IMR-90 (cell line): ENCODE measurements around the gene PPP3CB. TPM values are rescaled to one million over a fixed set of nuclear protein-coding genes. Genes with fewer than 3 reads are reported as not detected.

Source experiments
- ATAC-seq: fragments of 200-7000 bp; cut with Tn5 transposase; 2 replicates; pipeline ENCODE4 v1.9.1; 2020; ENCODE audit warnings: low read depth, mild to moderate bottlenecking, moderate library complexity
- BruUV-seq: library from RNA; stranded (reverse); fragments of 400-500 nt; replicated peaks from 2 replicates; lab custom pipeline; 2021; lab: Mats Ljungman, UMichigan
- CTCF ChIA-PET: fragments of 300-600 bp; formaldehyde crosslinking; extraction: SDS; loops from one replicate; lab custom pipeline; 2021; ENCODE audit warnings: antibody characterized with exemption; lab: Yijun Ruan, JAX
- POLR2A ChIA-PET: fragments of 300-600 bp; sonication (Branson Sonifier 250); formaldehyde crosslinking; loops from one replicate; lab custom pipeline; 2022; ENCODE audit warnings: antibody characterized with exemption; ENCODE audit not compliant: unreplicated experiment; lab: Charles Lee
- DNase-seq: peaks from one replicate; pipeline ENCODE4 v3.0.0; 2013
- H2AFZ ChIP-seq: replicated peaks from 2 replicates; pipeline ENCODE3; 2013; ENCODE audit warnings: low read length, mild to moderate bottlenecking; ENCODE audit not compliant: poor library complexity
- H2AK5ac ChIP-seq: 2 replicates; pipeline ENCODE4 v1.6.1; 2013; ENCODE audit warnings: low read depth, low read length, inconsistent platforms
- H2AK9ac ChIP-seq: replicated peaks from 2 replicates; pipeline ENCODE3; 2013; ENCODE audit warnings: mild to moderate bottlenecking, low read depth, low read length, moderate library complexity; ENCODE audit not compliant: poor library complexity
- H2BK120ac ChIP-seq: 2 replicates; pipeline ENCODE4 v1.6.1; 2013; ENCODE audit warnings: low read depth, low read length, inconsistent platforms
- H2BK15ac ChIP-seq: 3 replicates; pipeline ENCODE4 v1.6.1; 2013; ENCODE audit warnings: low read depth, low read length, inconsistent platforms
- H2BK20ac ChIP-seq: 2 replicates; pipeline ENCODE4 v1.6.1; 2013; ENCODE audit warnings: low read depth, mild to moderate bottlenecking, inconsistent platforms, low read length, moderate library complexity
- H2BK5ac ChIP-seq: 2 replicates; pipeline ENCODE4 v1.6.1; 2013; ENCODE audit warnings: mild to moderate bottlenecking, low read depth, low read length, inconsistent platforms; ENCODE audit not compliant: poor library complexity, severe bottlenecking
- H3K14ac ChIP-seq: replicated peaks from 2 replicates; pipeline ENCODE4 v1.6.1; 2013; ENCODE audit warnings: low read depth, low read length, inconsistent platforms
- H3K18ac ChIP-seq: 2 replicates; pipeline ENCODE4 v1.6.1; 2013; ENCODE audit warnings: low read depth, low read length, control low read depth
- H3K23ac ChIP-seq: 2 replicates; pipeline ENCODE4 v1.6.1; 2013; ENCODE audit warnings: low read depth, low read length, inconsistent platforms
- H3K27ac ChIP-seq: 2 replicates; pipeline ENCODE4 v1.5.1; 2013; ENCODE audit warnings: mild to moderate bottlenecking, control low read depth, low read length; ENCODE audit not compliant: insufficient read depth
- H3K27me3 ChIP-seq: 2 replicates; pipeline ENCODE4 v1.6.1; 2013; ENCODE audit warnings: low read length; ENCODE audit not compliant: control insufficient read depth, insufficient read depth
- H3K36me3 ChIP-seq: 2 replicates; pipeline ENCODE4 v1.6.1; 2013; ENCODE audit warnings: low read length, mixed read lengths; ENCODE audit not compliant: control insufficient read depth, insufficient read depth
- H3K4ac ChIP-seq: 2 replicates; pipeline ENCODE4 v1.6.1; 2013; ENCODE audit warnings: low read depth, low read length, inconsistent platforms
- H3K4me1 ChIP-seq: 2 replicates; pipeline ENCODE4 v1.6.1; 2013; ENCODE audit warnings: low read length, mixed read lengths; ENCODE audit not compliant: control insufficient read depth, insufficient read depth
- H3K4me2 ChIP-seq: 2 replicates; pipeline ENCODE4 v1.6.1; 2013; ENCODE audit warnings: low read depth, mild to moderate bottlenecking, control low read depth, low read length, moderate library complexity
- H3K4me3 ChIP-seq: 2 replicates; pipeline ENCODE4 v1.5.1; 2013; ENCODE audit warnings: low read depth, mild to moderate bottlenecking, control low read depth, low read length, moderate library complexity; ENCODE audit not compliant: insufficient read depth
- H3K56ac ChIP-seq: 2 replicates; pipeline ENCODE4 v1.6.1; 2013; ENCODE audit warnings: low read length, inconsistent platforms; ENCODE audit not compliant: insufficient read depth; ENCODE audit errors: extremely low read depth
- H3K79me1 ChIP-seq, 2 experiments: 2 replicates each; pipeline ENCODE4 v1.6.1; 2013; ENCODE audit warnings: low read length in 2 of 2, inconsistent platforms in 1 of 2, low read depth in 1 of 2
- H3K9ac ChIP-seq: 2 replicates; pipeline ENCODE4 v1.6.1; 2013; ENCODE audit warnings: low read depth, low read length, control low read depth
- H3K9me1 ChIP-seq: 2 replicates; pipeline ENCODE4 v1.6.1; 2013; ENCODE audit warnings: low read length, inconsistent platforms; ENCODE audit not compliant: insufficient read depth
- H3K9me3 ChIP-seq: 2 replicates; pipeline ENCODE4 v1.6.1; 2013; ENCODE audit warnings: low read length; ENCODE audit not compliant: control insufficient read depth, insufficient read depth
- H4K20me1 ChIP-seq: 2 replicates; pipeline ENCODE4 v1.6.1; 2013; ENCODE audit warnings: low read length, inconsistent platforms; ENCODE audit not compliant: insufficient read depth
- H4K5ac ChIP-seq: 2 replicates; pipeline ENCODE4 v1.6.1; 2013; ENCODE audit warnings: mild to moderate bottlenecking, low read depth, low read length, control low read depth
- H4K8ac ChIP-seq, 2 experiments: 2 replicates each; pipeline ENCODE4 v1.6.1; 2013; ENCODE audit warnings: low read depth in 2 of 2, low read length in 2 of 2, control low read depth in 1 of 2, inconsistent platforms in 1 of 2
- H4K91ac ChIP-seq: 2 replicates; pipeline ENCODE4 v1.6.1; 2013; ENCODE audit warnings: low read depth, low read length, inconsistent platforms; ENCODE audit not compliant: insufficient read depth
- CEBPB ChIP-seq: IDR thresholded peaks from 2 replicates; pipeline ENCODE4 v1.6.1; 2012; ENCODE audit warnings: low read depth, low read length, improper control_type of control experiment
- CHD1 ChIP-seq: IDR thresholded peaks from 2 replicates; pipeline ENCODE4 v1.6.1; 2012; ENCODE audit warnings: low read depth, low read length, improper control_type of control experiment
- ELK1 ChIP-seq: fragments of 150-350 bp; IDR thresholded peaks from 2 replicates; pipeline ENCODE4 v1.6.1; 2016; ENCODE audit warnings: low read depth, mild to moderate bottlenecking, low read length, moderate library complexity, borderline replicate concordance
- FOS ChIP-seq: fragments of 150-350 bp; IDR thresholded peaks from 2 replicates; pipeline ENCODE4 v1.6.1; 2016; ENCODE audit warnings: low read depth, low read length
- MAFK ChIP-seq: IDR thresholded peaks from 2 replicates; pipeline ENCODE4 v1.6.1; 2012; ENCODE audit warnings: low read depth, low read length, improper control_type of control experiment
- MAZ ChIP-seq: IDR thresholded peaks from 2 replicates; pipeline ENCODE4 v1.6.1; 2012; ENCODE audit warnings: low read depth, mild to moderate bottlenecking, low read length, improper control_type of control experiment, moderate library complexity, borderline replicate concordance
- MXI1 ChIP-seq: IDR thresholded peaks from 2 replicates; pipeline ENCODE4 v1.6.1; 2012; ENCODE audit warnings: low read depth, mild to moderate bottlenecking, low read length, moderate library complexity, borderline replicate concordance
- NFE2L2 ChIP-seq: fragments of 150-350 bp; IDR thresholded peaks from 2 replicates; pipeline ENCODE4 v1.6.1; 2016; ENCODE audit warnings: low read depth, mild to moderate bottlenecking, low read length
- POLR2A ChIP-seq: IDR thresholded peaks from 2 replicates; pipeline ENCODE4 v1.6.1; 2012; ENCODE audit warnings: mild to moderate bottlenecking, low read depth, low read length
- RAD21 ChIP-seq: IDR thresholded peaks from 2 replicates; pipeline ENCODE4 v1.6.1; 2012; ENCODE audit warnings: low read length, improper control_type of control experiment
- RCOR1 ChIP-seq: IDR thresholded peaks from 2 replicates; pipeline ENCODE4 v1.6.1; 2012; ENCODE audit warnings: mild to moderate bottlenecking, low read length, improper control_type of control experiment; ENCODE audit not compliant: insufficient replicate concordance
- RFX5 ChIP-seq: IDR thresholded peaks from 2 replicates; pipeline ENCODE4 v1.8.0; 2012; ENCODE audit warnings: low read depth, mild to moderate bottlenecking, low read length, moderate library complexity
- SMC3 ChIP-seq: fragments of 150-350 bp; IDR thresholded peaks from 2 replicates; pipeline ENCODE4 v1.6.1; 2016; ENCODE audit warnings: low read depth, mild to moderate bottlenecking, antibody characterized with exemption, low read length, moderate library complexity
- USF2 ChIP-seq: fragments of 150-350 bp; IDR thresholded peaks from 2 replicates; pipeline ENCODE4 v1.6.1; 2017; ENCODE audit warnings: mild to moderate bottlenecking, antibody characterized with exemption, low read length, low read depth
- WGBS, 2 experiments: methylation state at CpG; one replicate each; pipeline versions ENCODE4 v1.1.5 to v1.1.7; 2013; ENCODE audit warnings: missing lambda C conversion rate in 2 of 2; ENCODE audit not compliant: insufficient read length in 1 of 2; ENCODE audit errors: extremely low coverage in 2 of 2; 5-methylcytosine and 5-hydroxymethylcytosine counted together
- dilution Hi-C: fragments of 300-500 bp; cut with HindIII; formaldehyde crosslinking; loops from one replicate; pipeline ENCODE4 v1.14.3; 2018; ENCODE audit warnings: low sequenced_read_pairs; ENCODE audit not compliant: unreplicated experiment
- in situ Hi-C: fragments of 300-500 bp; cut with MboI; formaldehyde crosslinking; loops from 3 replicates; pipeline ENCODE4 v1.14.3; 2019; ENCODE audit warnings: low sequenced_read_pairs, inconsistent platforms, mixed read lengths
- intact Hi-C: fragments of 100-400 bp; cut with micrococcal nuclease; formaldehyde crosslinking; loops from 2 replicates; pipeline ENCODE4 v1.10.0; 2022
- polyA plus RNA-seq, 3 experiments: library from polyadenylated mRNA; depleted of rRNA; stranded (reverse); fragments of >200 nt; gene quantifications; 2 replicates each; pipeline ENCODE4 v1.2.3, GENCODE V29; 2012; ENCODE audit warnings: low replicate concordance in 1 of 3
- total RNA-seq: library from RNA; depleted of rRNA; stranded (reverse); fragments of >200 nt; gene quantifications from 2 replicates; pipeline ENCODE4 v1.2.3, GENCODE V29; 2012
- TF ChIP-seq, protein P1 (sequence below): conservative IDR thresholded peaks from 2 replicates; pipeline ENCODE4 v1.5.1; 2012; ENCODE audit warnings: mild to moderate bottlenecking, low read depth, low read length, improper control_type of control experiment

The PPP3CB gene
- total and polyA plus RNA-seq, 2 of the 4 experiments (the other 2 are of a cell fraction) = 22.9 to 36.4 TPM

DNA sequence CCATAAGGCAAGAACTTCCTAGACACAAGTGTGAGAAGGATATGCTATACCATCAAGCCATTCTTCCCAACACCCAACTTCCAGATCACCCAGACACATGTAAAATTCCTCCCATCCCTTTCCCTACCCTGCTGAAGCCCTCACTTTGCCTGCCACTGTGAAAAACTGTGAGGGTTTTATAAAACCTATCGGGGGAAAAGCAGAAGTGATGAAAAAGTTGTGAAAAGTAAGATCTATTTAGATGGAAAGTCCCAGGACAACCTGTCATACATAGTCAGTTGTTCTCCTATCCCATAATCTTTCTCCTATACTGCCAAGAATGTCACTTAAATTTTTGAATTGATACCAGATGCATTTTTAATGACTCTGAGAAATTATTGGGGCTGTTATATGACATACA lies 39.0 kb upstream of the PPP3CB start:
- H2AK9ac ChIP-seq = no peak overlapping the region
- no peak overlapping the region for H2BK20ac ChIP-seq
- no peak overlapping the region for H3K4me3 ChIP-seq
- H3K4me2 ChIP-seq = no peak overlapping the region
- no peak overlapping the region for H4K5ac ChIP-seq
- no peak overlapping the region for H3K18ac ChIP-seq
- ChIA-PET POLR2A (no interaction called here), CTCF (no interaction called here)
- H3K9me1 ChIP-seq = no peaks in the 10 kb centered on the region; the same call in 1 of the 2 replicates
- BruUV-seq = no TSS peak
- no peak overlapping the region for H3K9ac ChIP-seq
- H2BK120ac ChIP-seq = no peak overlapping the region
- no peaks in the 10 kb centered on the region for H4K20me1 ChIP-seq
- H4K91ac ChIP-seq = no peak overlapping the region
- no peak for TF ChIP-seq MAFK
- TF ChIP-seq POLR2A = no peak
- TF ChIP-seq RCOR1 = no peak
- no peak for TF ChIP-seq USF2
- TF ChIP-seq CHD1 = no peak
- no peak for TF ChIP-seq RAD21
- TF ChIP-seq NFE2L2 = no peak
- TF ChIP-seq SMC3 = no peak
- no peak for TF ChIP-seq CEBPB
- no peak for TF ChIP-seq FOS
- TF ChIP-seq MXI1 = no peak
- no peak for TF ChIP-seq RFX5
- no peak for TF ChIP-seq MAZ
- TF ChIP-seq, protein P1, sequence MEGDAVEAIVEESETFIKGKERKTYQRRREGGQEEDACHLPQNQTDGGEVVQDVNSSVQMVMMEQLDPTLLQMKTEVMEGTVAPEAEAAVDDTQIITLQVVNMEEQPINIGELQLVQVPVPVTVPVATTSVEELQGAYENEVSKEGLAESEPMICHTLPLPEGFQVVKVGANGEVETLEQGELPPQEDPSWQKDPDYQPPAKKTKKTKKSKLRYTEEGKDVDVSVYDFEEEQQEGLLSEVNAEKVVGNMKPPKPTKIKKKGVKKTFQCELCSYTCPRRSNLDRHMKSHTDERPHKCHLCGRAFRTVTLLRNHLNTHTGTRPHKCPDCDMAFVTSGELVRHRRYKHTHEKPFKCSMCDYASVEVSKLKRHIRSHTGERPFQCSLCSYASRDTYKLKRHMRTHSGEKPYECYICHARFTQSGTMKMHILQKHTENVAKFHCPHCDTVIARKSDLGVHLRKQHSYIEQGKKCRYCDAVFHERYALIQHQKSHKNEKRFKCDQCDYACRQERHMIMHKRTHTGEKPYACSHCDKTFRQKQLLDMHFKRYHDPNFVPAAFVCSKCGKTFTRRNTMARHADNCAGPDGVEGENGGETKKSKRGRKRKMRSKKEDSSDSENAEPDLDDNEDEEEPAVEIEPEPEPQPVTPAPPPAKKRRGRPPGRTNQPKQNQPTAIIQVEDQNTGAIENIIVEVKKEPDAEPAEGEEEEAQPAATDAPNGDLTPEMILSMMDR = no peak
- no peak for TF ChIP-seq ELK1
- H3K4ac ChIP-seq = no peak overlapping the region
- no peak overlapping the region for H3K23ac ChIP-seq
- DNase-seq (no peak), ATAC-seq (no peak)
- dilution Hi-C loops = no loop called here
- WGBS, 2 experiments = no CpG with 5 or more reads among the region's 1 CpG
- no peaks in the 10 kb centered on the region for H3K27me3 ChIP-seq
- H2BK5ac ChIP-seq = no peak overlapping the region
- no peak overlapping the region for H2BK15ac ChIP-seq
- H2AK5ac ChIP-seq = no peak overlapping the region
- H3K36me3 ChIP-seq = no peaks in the 10 kb centered on the region; the same call in 1 of the 2 replicates
- no peak overlapping the region for H4K8ac ChIP-seq
- H3K56ac ChIP-seq = no peak overlapping the region
- no peak overlapping the region for H3K27ac ChIP-seq
- no peaks in the 10 kb centered on the region for H3K79me1 ChIP-seq
- in situ Hi-C loops = no loop called here
- no peaks in the 10 kb centered on the region for H3K9me3 ChIP-seq
- intact Hi-C loops = no loop called here
- H2AFZ ChIP-seq = no peak overlapping the region
- no peaks in the 10 kb centered on the region for H3K4me1 ChIP-seq
- H3K14ac ChIP-seq = no peak overlapping the region
